KG1 (cell line): ENCODE data around the gene ZG16B.

Experiments
- DNase-seq: peaks from one replicate; lab custom pipeline; 2025; lab: John Stamatoyannopoulos, UW

Gene ZG16B

DNA sequence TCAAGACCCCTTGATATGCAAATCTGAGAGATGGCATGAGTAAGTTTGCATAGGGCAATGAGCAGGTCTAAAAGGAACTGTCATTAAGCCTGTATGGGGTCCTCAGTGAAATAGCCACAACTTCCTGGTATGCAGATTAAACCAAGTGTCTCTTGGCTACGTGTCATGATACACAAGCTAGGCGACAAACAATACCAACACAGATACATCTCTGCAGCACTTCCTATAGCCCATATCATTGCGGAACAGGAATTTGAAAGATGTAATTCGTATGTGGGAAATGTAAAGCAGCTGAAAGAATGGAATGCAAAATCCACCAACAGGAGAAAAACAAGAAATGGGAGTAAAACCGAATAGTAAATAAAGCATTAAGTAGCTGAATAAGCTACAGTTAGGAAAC lies 15.0 kb downstream of the ZG16B start:
- no peak for DNase-seq

DNA sequence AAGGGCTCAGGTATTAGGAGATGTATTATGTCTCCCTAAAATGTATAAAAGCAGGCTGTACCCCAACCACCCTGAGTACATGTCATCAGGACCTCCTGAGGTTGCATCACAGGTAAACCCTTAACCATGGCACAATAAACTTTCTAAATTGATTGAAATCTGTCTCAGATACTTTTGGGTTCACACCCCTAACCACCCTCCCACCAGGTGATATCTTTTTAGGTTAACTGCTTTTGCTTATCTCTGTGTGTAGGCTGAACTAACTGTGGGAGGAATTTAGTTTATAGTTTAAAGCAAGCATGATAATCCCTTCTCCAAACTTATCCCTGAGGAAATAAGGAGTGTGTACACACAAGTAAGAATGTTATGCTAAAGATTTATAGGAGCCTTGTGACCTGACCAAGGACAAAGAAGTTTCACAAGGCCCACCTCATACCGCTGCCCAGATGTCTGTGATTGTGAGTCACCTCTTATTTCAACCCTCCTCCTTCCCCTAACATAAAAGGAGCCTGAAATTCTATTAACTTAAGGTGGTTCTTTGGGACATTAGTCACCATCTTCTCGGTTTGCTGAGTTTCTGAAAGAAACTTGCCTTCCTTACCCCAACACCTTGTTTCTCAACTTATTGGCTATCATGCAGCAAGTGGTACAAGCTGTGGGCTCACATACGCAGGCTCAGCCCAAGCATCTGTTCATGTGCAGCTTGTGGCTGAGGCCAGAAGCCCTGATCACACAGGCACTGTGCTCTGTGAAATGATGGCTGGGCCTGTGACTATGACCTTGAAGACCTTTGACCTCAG lies 16.6 kb downstream of the ZG16B start:
- no peak for DNase-seq

- no peak for DNase-seq
Measured at GRCh38 chr16:2848933-2849725, 19.0 kb downstream of the ZG16B start.

DNA sequence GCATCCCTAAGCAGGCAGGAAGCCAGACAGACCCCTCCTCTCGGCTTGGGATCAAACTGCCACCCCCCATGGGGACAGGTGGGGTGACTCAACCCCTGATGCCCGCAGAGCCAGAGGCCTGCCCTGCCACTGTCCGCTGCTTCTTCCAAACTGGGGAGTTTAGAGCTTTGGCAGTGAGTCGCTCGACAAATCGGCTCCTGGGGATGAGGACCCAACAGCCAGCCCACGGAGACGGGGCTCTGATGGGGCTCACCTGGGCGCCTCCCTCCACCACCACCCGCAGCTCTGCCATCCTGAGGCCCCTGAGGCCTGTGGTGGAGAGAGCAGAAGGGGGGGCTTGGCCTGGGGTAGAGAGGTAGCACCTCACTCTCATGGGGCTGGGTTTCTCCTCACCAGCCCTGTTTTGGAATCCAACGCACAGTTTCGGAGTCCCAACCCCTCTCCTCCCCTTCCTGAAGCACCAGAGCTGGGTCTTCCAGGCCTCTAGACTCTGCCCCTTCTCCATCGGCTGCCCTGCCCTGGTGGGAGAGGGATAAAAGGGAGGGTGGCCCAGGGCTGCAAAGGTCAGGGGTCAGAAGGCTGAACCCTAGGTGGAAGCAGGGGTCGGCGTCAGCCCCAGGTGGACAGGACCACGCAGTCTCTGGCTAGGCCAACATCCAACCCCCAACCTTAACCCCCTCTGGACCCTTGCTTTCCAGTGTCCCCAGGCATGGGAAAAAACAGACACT lies 22.1 kb downstream of the ZG16B start:
- no peak for DNase-seq

DNA sequence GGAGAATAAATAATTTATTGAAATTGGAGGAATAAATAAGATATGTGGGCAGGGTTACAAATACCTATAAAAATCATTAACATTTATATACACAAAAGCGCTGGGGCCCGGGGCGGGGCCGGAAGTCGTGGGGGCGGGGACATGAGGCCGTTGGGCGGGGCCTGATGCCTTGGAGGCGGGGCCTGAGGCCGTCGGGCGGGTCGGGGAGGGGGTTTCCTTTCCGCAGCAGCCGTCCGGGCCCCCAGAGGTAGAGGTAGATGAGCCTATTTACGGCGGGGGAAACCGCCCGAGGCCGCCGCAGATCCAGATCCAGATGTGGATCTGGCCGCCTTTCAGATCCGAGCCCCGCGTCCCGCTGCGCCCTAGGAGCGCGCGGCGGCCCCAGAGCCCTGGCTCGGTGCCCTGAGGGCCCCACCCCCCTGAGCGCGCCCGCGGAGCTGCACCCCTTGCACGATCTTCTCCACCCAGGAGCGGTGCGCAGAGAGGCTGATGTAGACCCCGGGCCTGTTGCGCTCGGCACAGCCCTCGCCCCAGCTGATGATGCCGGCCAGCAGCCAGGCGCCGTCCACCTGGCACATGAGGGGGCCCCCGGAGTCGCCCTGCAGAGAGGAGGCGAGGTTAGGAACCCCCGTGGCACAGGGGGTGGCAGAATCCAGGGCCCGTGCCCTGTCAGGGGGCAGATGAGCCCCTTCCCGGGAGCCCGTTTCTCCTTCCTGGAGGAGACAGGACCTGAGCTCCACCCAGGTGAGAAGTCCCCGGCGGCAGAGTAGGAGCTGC lies 22.8 kb downstream of the ZG16B start:
- no peak for DNase-seq

GRCh38 chr16:2853531-2854073 lies 23.5 kb downstream of the ZG16B start:
- DNase-seq = no peak

DNA sequence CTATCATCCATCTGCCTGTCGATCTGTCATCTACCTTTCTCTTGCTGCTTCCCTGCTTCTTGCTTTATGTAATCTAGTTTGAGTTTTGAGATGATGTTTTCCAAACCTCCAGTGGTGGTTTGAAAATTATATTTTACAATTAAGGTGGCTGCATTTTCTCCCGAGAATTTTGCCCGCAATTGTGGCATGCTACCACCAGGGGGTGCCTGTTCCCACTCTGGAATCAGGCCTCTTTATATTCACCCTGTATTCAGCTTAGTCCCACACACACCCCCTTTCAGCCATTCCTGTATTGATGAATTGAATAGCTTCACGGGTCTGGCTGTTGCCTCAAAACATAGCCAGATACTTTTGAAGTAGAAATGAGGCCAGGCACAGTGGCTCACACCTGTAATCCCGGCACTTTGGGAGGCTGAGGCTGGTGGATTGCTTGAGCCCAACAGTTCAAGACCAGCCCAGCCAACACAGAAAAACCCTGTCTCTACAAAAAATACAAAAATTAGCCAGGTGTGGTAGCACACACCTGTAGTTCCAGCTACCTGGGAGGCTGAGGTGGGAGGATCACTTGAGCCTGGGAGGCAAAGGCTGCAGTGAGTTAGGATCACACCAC lies 24.7 kb downstream of the ZG16B start:
- no peak for DNase-seq

GRCh38 chr16:2855536-2855935 lies 25.4 kb downstream of the ZG16B start:
- DNase-seq = no peak

GRCh38 chr16:2856061-2856670 lies 26.1 kb downstream of the ZG16B start:
- DNase-seq = no peak

- DNase-seq = no peak
Measured at GRCh38 chr16:2856686-2857450, 26.8 kb downstream of the ZG16B start.

GRCh38 chr16:2857451-2858244 lies 27.5 kb downstream of the ZG16B start, which contains the start of gene PRSS22:
TSS of gene PRSS22 (minus strand) at chr16:2858170. CDS start at chr16:2858104, 66 bp downstream.
- DNase-seq = no peak

DNA sequence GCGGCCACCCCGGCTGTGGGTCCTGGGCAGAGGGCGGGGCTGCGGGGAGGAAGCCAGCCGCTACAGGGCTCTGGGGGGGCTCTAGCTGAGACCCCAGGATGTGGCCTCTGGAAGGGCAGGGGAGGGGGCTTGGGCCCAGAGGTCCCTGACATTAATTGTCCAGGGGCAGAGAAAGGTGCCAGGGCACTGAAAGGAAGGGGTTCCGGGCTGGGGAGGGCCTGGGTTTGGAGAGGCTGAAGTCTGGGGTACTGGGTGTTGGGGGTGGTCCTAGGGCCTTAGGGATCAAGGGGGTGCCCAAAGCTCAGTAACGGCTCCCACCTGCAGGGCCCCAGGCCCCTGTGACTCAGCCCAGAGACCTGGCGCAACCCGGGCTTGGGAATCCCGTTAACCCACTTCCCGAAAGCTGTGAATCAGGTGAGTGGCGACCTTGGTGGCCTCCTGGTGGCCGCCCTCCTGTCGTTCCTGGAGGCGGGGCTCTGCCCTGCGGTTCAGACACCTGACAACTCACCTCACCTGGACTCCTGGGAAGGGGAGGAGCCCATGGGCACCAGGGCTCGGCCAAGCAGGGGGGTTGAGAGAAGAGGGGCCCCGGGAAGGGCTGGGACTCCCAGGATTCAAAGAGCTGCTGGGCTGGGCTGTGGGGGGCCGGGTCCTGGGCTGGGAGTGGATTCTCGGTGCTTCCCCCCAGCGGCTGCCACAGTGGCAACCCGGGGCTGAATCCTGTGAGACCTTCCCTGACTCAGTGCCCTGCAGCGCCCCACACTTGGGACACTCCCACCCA lies 28.3 kb downstream of the ZG16B start:
- DNase-seq = no peak

DNA sequence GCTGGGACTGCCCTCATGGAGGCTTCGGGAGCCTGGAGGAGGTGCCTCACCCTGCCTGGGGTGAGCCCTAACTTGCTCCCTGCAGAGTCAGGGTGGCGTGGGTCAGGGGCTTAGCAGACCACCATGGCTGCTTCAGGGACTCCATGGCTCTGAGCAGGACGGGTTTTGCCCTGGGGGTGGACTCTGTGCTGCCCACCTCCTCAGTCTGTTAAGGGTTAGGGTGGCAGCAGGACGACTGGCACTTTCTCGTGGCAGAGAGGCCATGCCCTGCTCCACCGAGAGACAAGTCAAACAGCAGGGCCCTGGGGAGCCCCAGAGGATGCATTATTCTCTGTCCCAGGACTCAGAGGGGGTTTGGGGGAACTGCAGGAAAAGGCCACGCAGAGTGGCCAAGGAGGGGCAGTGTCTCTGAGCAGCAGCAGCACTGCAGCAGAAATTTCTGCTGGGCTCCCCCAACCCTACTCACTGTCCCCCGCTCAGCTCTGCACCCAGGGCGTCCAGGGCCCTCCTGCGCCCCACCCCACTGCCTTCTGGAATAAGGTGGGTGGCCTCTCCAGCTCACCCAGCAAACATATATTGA lies 29.7 kb downstream of the ZG16B start:
- no peak for DNase-seq

GRCh38 chr16:2860826-2861567 lies 30.9 kb downstream of the ZG16B start:
- no peak for DNase-seq

DNA sequence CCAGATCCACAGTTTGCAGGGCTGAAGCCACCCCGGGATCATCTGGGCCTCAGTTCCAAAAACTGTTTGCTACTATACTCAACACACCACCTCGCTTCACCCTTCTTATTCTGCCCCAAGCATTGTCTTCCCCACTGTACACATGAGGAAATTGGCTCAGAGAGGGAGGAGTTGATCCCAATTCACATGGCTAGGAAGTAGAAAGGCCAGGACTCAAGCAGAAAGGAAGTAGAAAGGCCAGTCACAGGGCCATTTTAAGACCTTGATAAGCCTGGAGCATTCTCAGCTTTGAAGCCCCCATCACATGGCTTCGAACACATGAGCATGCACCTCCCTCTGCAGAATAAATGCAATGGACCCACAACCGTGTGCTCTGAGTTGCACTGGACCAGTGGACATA lies 35.5 kb downstream of the ZG16B start:
- DNase-seq = no peak

DNA sequence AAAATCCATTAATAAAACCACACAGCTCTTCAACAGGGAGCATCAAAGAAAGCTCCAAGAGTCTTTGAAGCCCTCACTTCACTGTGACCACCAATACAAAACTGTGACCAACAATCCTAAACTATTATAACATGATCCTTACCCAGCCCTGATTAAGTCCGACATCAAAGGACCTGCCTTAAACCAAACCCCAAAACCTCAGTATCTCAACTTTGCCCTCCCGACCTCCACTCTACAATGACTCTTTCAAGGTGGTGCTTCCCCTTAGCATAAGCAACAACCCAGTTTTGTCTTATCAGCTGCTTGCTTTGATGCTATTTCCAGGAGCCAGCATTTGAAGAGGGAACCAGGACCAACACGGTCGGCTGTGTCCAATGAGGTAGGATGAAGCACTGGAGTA lies 36.3 kb downstream of the ZG16B start:
- no peak for DNase-seq

- DNase-seq = no peak
Measured at GRCh38 chr16:2867661-2867986, 37.5 kb downstream of the ZG16B start.
